HepG2 (cell line): ENCODE data around the gene PTPN3. TPM values are rescaled to one million over a fixed set of nuclear protein-coding genes. Genes with fewer than 3 reads are reported as not detected.

Experiments used
- ATF2 ChIP-seq: sonication (generic); formaldehyde crosslinking; IDR thresholded peaks from 2 replicates; pipeline ENCODE4 v1.4.0; 2020; ENCODE audit warnings: missing genetic modification reagents
- GABPB1 ChIP-seq: IDR thresholded peaks from 2 replicates; pipeline ENCODE4 v1.6.1; 2016; ENCODE audit warnings: mild to moderate bottlenecking, missing genetic modification reagents, moderate library complexity, missing compliant biosample characterization
- GPN1 ChIP-seq: sonication (generic); formaldehyde crosslinking; IDR thresholded peaks from 2 replicates; pipeline ENCODE4 v1.5.1; 2020; ENCODE audit warnings: missing genetic modification reagents, borderline replicate concordance
- IRX3 ChIP-seq: sonication (generic); formaldehyde crosslinking; IDR thresholded peaks from 2 replicates; pipeline ENCODE4 v1.8.1; 2023; ENCODE audit warnings: mild to moderate bottlenecking, low read depth, missing genetic modification reagents, borderline replicate concordance
- KIAA2018 ChIP-seq: sonication (generic); formaldehyde crosslinking; IDR thresholded peaks from 2 replicates; pipeline ENCODE4 v1.5.0; 2020; ENCODE audit warnings: mild to moderate bottlenecking, missing genetic modification reagents, borderline replicate concordance
- NCOR1 ChIP-seq: fragments of 200-600 bp; sonication (generic); IDR thresholded peaks from 2 replicates; pipeline ENCODE4 v1.7.0; 2017; ENCODE audit warnings: antibody characterized with exemption, low read length, borderline replicate concordance
- SMAD1 ChIP-seq: sonication (generic); formaldehyde crosslinking; IDR thresholded peaks from 2 replicates; pipeline ENCODE4 v1.4.0; 2020; ENCODE audit warnings: missing genetic modification reagents, low read depth, mild to moderate bottlenecking, borderline replicate concordance
- SOX6 ChIP-seq, 2 experiments: fragments of 450-650 bp in 1 of 2; sonication (generic) in 1 of 2; formaldehyde crosslinking in 1 of 2; IDR thresholded peaks; 2 replicates each; pipeline versions ENCODE4 v1.4.0 to v1.6.1; 2017 to 2020; ENCODE audit warnings: antibody characterized with exemption in 1 of 2, mild to moderate bottlenecking in 1 of 2, missing genetic modification reagents in 1 of 2
- TEAD2 ChIP-seq: sonication (generic); formaldehyde crosslinking; IDR thresholded peaks from 2 replicates; pipeline ENCODE4 v1.9.0; 2021; ENCODE audit warnings: missing genetic modification reagents
- WIZ ChIP-seq: sonication (generic); formaldehyde crosslinking; IDR thresholded peaks from 2 replicates; pipeline ENCODE4 v1.5.1; 2020; ENCODE audit warnings: mild to moderate bottlenecking, missing genetic modification reagents
- ZNF318 ChIP-seq: sonication (generic); formaldehyde crosslinking; IDR thresholded peaks from 2 replicates; pipeline ENCODE4 v1.4.0; 2020; ENCODE audit warnings: mild to moderate bottlenecking, missing genetic modification reagents
- polyA plus RNA-seq, 8 experiments: library from polyadenylated mRNA; depleted of rRNA in 3 of 8; stranded (reverse) in 7 of 8; unstranded in 1 of 8; fragments of >200 nt; fragmentation: Illumina TruSeq in 4 of 8; extraction: Trizol in 4 of 8; gene quantifications; 2 replicates each; pipeline versions ENCODE4 v1.2.1 to v1.2.3, GENCODE V29; 2011 to 2016; ENCODE audit warnings: low read depth in 4 of 8, missing spikeins in 1 of 8, mixed read lengths in 1 of 8; ENCODE audit not compliant: insufficient read depth in 1 of 8
- total RNA-seq, 5 experiments: library from RNA; depleted of rRNA; stranded (reverse); fragments of >200 nt; fragmentation: Illumina TruSeq; extraction: Trizol; gene quantifications; 2 replicates each; pipeline ENCODE4 v1.2.3, GENCODE V29; 2016; ENCODE audit warnings: low read depth in 1 of 5

The PTPN3 gene
- total and polyA plus RNA-seq, 2 of the 13 experiments (the other 11 are each of a cell fraction or from before 2014, with no cell fraction given), result 5.6 to 20.5 TPM

- TF ChIP-seq KIAA2018 (CRISPR knock-in tag), result no peak
- TF ChIP-seq GPN1 (CRISPR knock-in tag), result no peak
- TF ChIP-seq TEAD2 (CRISPR knock-in tag), result no peak
- TF ChIP-seq ATF2 (CRISPR knock-in tag), result peak; percentile 86
- TF ChIP-seq WIZ (CRISPR knock-in tag), result no peak
- peak; percentile 42; the same call in 1 of the 2 replicates for TF ChIP-seq ZNF318
- no peak for TF ChIP-seq SMAD1
- TF ChIP-seq SOX6 (IDR thresholded peaks at IDR 0.05), result no peak
- peak; percentile 89 for TF ChIP-seq SOX6 (CRISPR knock-in tag; IDR thresholded peaks at IDR 0.05)
- TF ChIP-seq NCOR1, result peak; percentile 40; the same call in 1 of the 2 replicates
- no peak for TF ChIP-seq IRX3
- peak; percentile 57; the same call in 1 of the 2 replicates for TF ChIP-seq GABPB1 (CRISPR knock-in tag)
These were observed 9.3 kb upstream of the PTPN3 start (continued) for GRCh38 chr9:109507421-109507838.
